K562 (cell line): Measurements from ENCODE around the gene LMO4. TPM values are rescaled to one million over a fixed set of nuclear protein-coding genes. Genes with fewer than 3 reads are reported as not detected.

Source experiments
- ATAC-seq: fragments of 200-7000 bp; cut with Tn5 transposase; 3 replicates; pipeline ENCODE4 v1.9.1; 2020; ENCODE audit warnings: moderate library complexity
- BruUV-seq: library from RNA; stranded (reverse); fragments of 400-500 nt; replicated peaks from 2 replicates; lab custom pipeline; 2021; lab: Mats Ljungman, UMichigan
- CTCF ChIA-PET: fragments of 300-600 bp; formaldehyde crosslinking; extraction: SDS; loops from one replicate; lab custom pipeline; 2021; ENCODE audit warnings: low intra/inter-chr PET ratio; lab: Yijun Ruan, JAX
- POLR2A ChIA-PET: fragments of 300-600, 350-650 bp; sonication (Branson Sonifier 250); formaldehyde crosslinking; extraction: SDS; loops from one replicate; lab custom pipeline; 2021; ENCODE audit warnings: antibody characterized with exemption, inconsistent platforms; lab: Yijun Ruan, JAX
- DNase-seq, 4 experiments: peaks; one replicate each; pipeline versions ENCODE4 v3.0.0 to v3.0.0-alpha.2; 2011 to 2018; ENCODE audit warnings: low spot score in 3 of 4, mixed read lengths in 3 of 4; ENCODE audit errors: extremely low read depth in 1 of 4
- FAIRE-seq: peaks from 2 replicates; lab custom pipeline; 2011; peaks lifted over from hg19 to GRCh38; lab: Jason Lieb, UNC
- H2AFZ ChIP-seq: 2 replicates; pipeline ENCODE4 v1.6.0; 2011; ENCODE audit warnings: low read depth, low read length, control low read depth, inconsistent platforms
- H3K27ac ChIP-seq: fragments of 200-600 bp; 3 replicates; pipeline ENCODE4 v1.8.0; 2011; ENCODE audit warnings: low read depth, mild to moderate bottlenecking, control low read depth, inconsistent platforms, low read length, moderate library complexity, mixed read lengths; ENCODE audit errors: extremely low read depth
- H3K27me3 ChIP-seq, 2 experiments: fragments of 300-600 bp in 1 of 2; 2 replicates in 1 of 2; 3 replicates in 1 of 2; pipeline versions ENCODE4 v1.6.0 to v1.8.0; 2011; ENCODE audit warnings: inconsistent platforms in 2 of 2, low read length in 2 of 2, mild to moderate bottlenecking in 1 of 2, mixed read lengths in 1 of 2, moderate library complexity in 1 of 2; ENCODE audit not compliant: control insufficient read depth in 2 of 2, insufficient read depth in 2 of 2
- H3K36me3 ChIP-seq: fragments of 300-600 bp; 3 replicates; pipeline ENCODE4 v1.8.0; 2011; ENCODE audit warnings: mild to moderate bottlenecking, low read length, inconsistent platforms; ENCODE audit not compliant: control insufficient read depth, insufficient read depth
- H3K4me1 ChIP-seq, 2 experiments: fragments of 200-600 bp in 1 of 2; replicated peaks in 1 of 2; 2 replicates in 1 of 2; 3 replicates in 1 of 2; pipeline versions ENCODE4 v1.5.1 to v1.8.0; 2011; ENCODE audit warnings: inconsistent platforms in 2 of 2, low read length in 2 of 2, mild to moderate bottlenecking in 1 of 2, mixed read lengths in 1 of 2, moderate library complexity in 1 of 2; ENCODE audit not compliant: control insufficient read depth in 2 of 2, insufficient read depth in 2 of 2
- H3K4me2 ChIP-seq: 2 replicates; pipeline ENCODE4 v1.6.1; 2011; ENCODE audit warnings: low read length, control low read depth, inconsistent platforms, mixed read lengths; ENCODE audit not compliant: insufficient read depth
- H3K4me3 ChIP-seq: fragments of 200-600 bp; sonication (generic), shearing (Covaris generic); 2 replicates; pipeline ENCODE4 v1.5.1; 2016; ENCODE audit warnings: control low read depth, inconsistent platforms
- H3K79me2 ChIP-seq: fragments of 200-600 bp; 3 replicates; pipeline ENCODE4 v1.8.0; 2011; ENCODE audit warnings: low read length, inconsistent platforms; ENCODE audit not compliant: control insufficient read depth, insufficient read depth
- H3K9ac ChIP-seq, 2 experiments: 2 replicates each; pipeline versions ENCODE4 v1.6.0 to v1.6.1; 2011; ENCODE audit warnings: low read depth in 2 of 2, low read length in 2 of 2, control low read depth in 1 of 2, inconsistent platforms in 1 of 2, mild to moderate bottlenecking in 1 of 2, mixed read lengths in 1 of 2; ENCODE audit not compliant: insufficient read depth in 1 of 2
- H3K9me1 ChIP-seq: one replicate; pipeline ENCODE4 v1.6.0; 2011; ENCODE audit warnings: inconsistent platforms, mild to moderate bottlenecking, low read length, moderate library complexity; ENCODE audit not compliant: control insufficient read depth, insufficient read depth
- H3K9me3 ChIP-seq: replicated peaks from 2 replicates; pipeline ENCODE4 v1.5.1; 2011; ENCODE audit warnings: low read depth, low read length, inconsistent platforms; ENCODE audit not compliant: control insufficient read depth, insufficient read depth
- H4K20me1 ChIP-seq: replicated peaks from 2 replicates; pipeline ENCODE4 v1.6.1; 2011; ENCODE audit warnings: low read length, inconsistent platforms, mixed read lengths; ENCODE audit not compliant: control insufficient read depth, insufficient read depth
- CHD4 ChIP-seq: fragments of 200-600 bp; sonication (generic); IDR thresholded peaks from 3 replicates; pipeline ENCODE4 v1.6.1; 2012; ENCODE audit warnings: low read depth, mild to moderate bottlenecking, mixed read lengths, low read length, inconsistent platforms; ENCODE audit not compliant: insufficient read depth, insufficient replicate concordance, poor library complexity, severe bottlenecking
- DDX20 ChIP-seq: fragments of 450-650 bp; IDR thresholded peaks from 2 replicates; pipeline ENCODE4 v1.6.1; 2016; ENCODE audit warnings: missing genetic modification characterization, low read depth, mild to moderate bottlenecking, missing compliant biosample characterization, moderate library complexity
- ETV1 ChIP-seq: fragments of 450-650 bp; conservative IDR thresholded peaks from 2 replicates; pipeline ENCODE4 v1.6.1; 2016; ENCODE audit warnings: missing genetic modification characterization, control low read depth, low read depth, missing compliant biosample characterization
- HDAC6 ChIP-seq: IDR thresholded peaks from 2 replicates; pipeline ENCODE4 v1.6.1; 2012; ENCODE audit warnings: low read depth, mild to moderate bottlenecking, control low read depth, inconsistent platforms, low read length, moderate library complexity
- JUNB ChIP-seq: fragments of 450-650 bp; formaldehyde crosslinking; conservative IDR thresholded peaks from 2 replicates; pipeline ENCODE4 v1.4.0; 2020; ENCODE audit warnings: mild to moderate bottlenecking
- U2AF1 ChIP-seq: fragments of 200-400 bp; formaldehyde crosslinking; optimal IDR thresholded peaks from 2 replicates; pipeline ENCODE3; 2017; ENCODE audit warnings: mild to moderate bottlenecking, low read depth, low read length, moderate library complexity
- ZNF586 ChIP-seq: fragments of 450-650 bp; formaldehyde crosslinking; conservative IDR thresholded peaks from 2 replicates; pipeline ENCODE4 v1.4.0; 2020; ENCODE audit warnings: mild to moderate bottlenecking, moderate library complexity
- ZNF77 ChIP-seq: fragments of 250-450 bp; sonication (Bioruptor Pico); IDR thresholded peaks from 2 replicates; pipeline ENCODE4 v1.5.0; 2020
- WGBS: fragments of 100-300 bp; shearing (Covaris generic); methylation state at CpG from one replicate; pipeline ENCODE4 v1.1.6; 2016; ENCODE audit warnings: low coverage, mixed read lengths; ENCODE audit not compliant: insufficient coverage; ENCODE audit errors: missing lambda C conversion rate; 5-methylcytosine and 5-hydroxymethylcytosine counted together
- in situ Hi-C: fragments of 300-500 bp; cut with MboI; formaldehyde crosslinking; loops from 4 replicates; pipeline ENCODE4 v1.15.0; 2018; ENCODE audit warnings: inconsistent platforms, mixed read lengths
- intact Hi-C: fragments of 100-400 bp; cut with micrococcal nuclease; formaldehyde crosslinking; loops from 2 replicates; pipeline ENCODE4 v1.14.2; 2022
- polyA plus RNA-seq, 8 experiments: library from polyadenylated mRNA; depleted of rRNA in 4 of 8; stranded (reverse) in 5 of 8; unstranded in 3 of 8; fragments of >200 nt; fragmentation: Nextera tagmentation in 2 of 8; fragmentation: Illumina TruSeq in 1 of 8; extraction: Ambion mirVana in 2 of 8; extraction: Trizol in 1 of 8; gene quantifications; 2 replicates each; pipeline versions ENCODE4 v1.2.1 to v1.2.3, GENCODE V29; 2011 to 2014; ENCODE audit warnings: inconsistent platforms in 1 of 8, missing spikeins in 1 of 8
- total RNA-seq, 7 experiments: library from RNA; depleted of rRNA in 6 of 7; stranded (reverse); fragments of >200 nt in 6 of 7; fragmentation: Illumina TruSeq in 2 of 7; extraction: Trizol in 2 of 7; gene quantifications; 2 replicates each; pipeline versions ENCODE4 v1.2.1 to v1.2.3, GENCODE V29; 2011 to 2021; ENCODE audit warnings: low replicate concordance in 1 of 7
- TF ChIP-seq, protein P1 (sequence below): IDR thresholded peaks from 2 replicates; pipeline ENCODE4 v1.6.1; 2011; ENCODE audit not compliant: insufficient read length; ENCODE audit errors: extremely low read depth

Gene LMO4
- total and polyA plus RNA-seq, 9 of the 15 experiments (the other 6 are each of a cell fraction or from before 2014, with no cell fraction given) = 3.1 to 35.3 (median 22.4) TPM

DNA sequence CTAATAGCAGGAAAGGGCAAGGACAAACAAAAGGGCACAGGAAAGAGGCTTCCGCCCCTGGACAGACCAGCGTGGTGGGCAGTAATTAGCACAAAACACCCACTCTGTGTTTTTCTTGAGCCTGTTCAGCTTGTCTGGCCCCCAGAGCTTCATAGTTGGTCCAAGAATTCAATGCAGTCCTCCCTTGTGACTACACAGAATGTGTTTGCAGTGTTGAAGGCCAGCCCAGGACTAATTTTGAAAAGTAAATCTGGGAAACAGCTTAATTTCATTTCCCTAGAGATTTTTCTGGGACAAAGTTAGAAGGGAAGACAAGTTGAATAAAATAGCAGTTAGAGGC lies 49.2 kb upstream of the LMO4 start:
- Histone ChIP-seq H3K9ac (no peak overlapping the region), H3K4me1 (peaks cover 0 to 2% of the 10 kb centered on the region in 2 experiments; a peak in 2 of 5 replicates), H3K27me3 (peaks cover 0 to 6% of the 10 kb centered on the region in 2 experiments; a peak in 2 of 5 replicates), H4K20me1 (no peaks in the 10 kb centered on the region), H3K9me1 (no peaks in the 10 kb centered on the region), H3K9me3 (no peaks in the 10 kb centered on the region), H3K4me2 (no peak overlapping the region), H3K27ac (no peak overlapping the region), H3K36me3 (no peaks in the 10 kb centered on the region), H3K79me2 (no peaks in the 10 kb centered on the region), H2AFZ (no peak overlapping the region), H3K4me3 (no peak overlapping the region)
- WGBS = 15% methylated on average over 2 of the region's 2 CpGs
- no TSS peak for BruUV-seq
- FAIRE-seq (no peak), DNase-seq (no peak), ATAC-seq (no peak)
- in situ Hi-C loops (loop anchor here (25.0 kb wide), 1 partner anchor 658 kb away; no protein-coding TSS in a partner anchor), intact Hi-C loops (no loop called here)
- CTCF ChIA-PET = no interaction called here
- POLR2A ChIA-PET = interaction anchor here (0.5 kb wide), 1 partner anchor 54 kb away, joined by 3 read pairs; no protein-coding TSS in a partner anchor
- TF ChIP-seq, protein P1, sequence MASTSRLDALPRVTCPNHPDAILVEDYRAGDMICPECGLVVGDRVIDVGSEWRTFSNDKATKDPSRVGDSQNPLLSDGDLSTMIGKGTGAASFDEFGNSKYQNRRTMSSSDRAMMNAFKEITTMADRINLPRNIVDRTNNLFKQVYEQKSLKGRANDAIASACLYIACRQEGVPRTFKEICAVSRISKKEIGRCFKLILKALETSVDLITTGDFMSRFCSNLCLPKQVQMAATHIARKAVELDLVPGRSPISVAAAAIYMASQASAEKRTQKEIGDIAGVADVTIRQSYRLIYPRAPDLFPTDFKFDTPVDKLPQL = no peak
- no peak for TF ChIP-seq U2AF1
- TF ChIP-seq DDX20 (tag) = no peak
- no peak for TF ChIP-seq ZNF77
- no peak for TF ChIP-seq JUNB
- no peak for TF ChIP-seq HDAC6
- no peak for TF ChIP-seq ETV1
- TF ChIP-seq CHD4 = no peak
- TF ChIP-seq ZNF586 = no peak
